22Rv1 (cell line): ENCODE data around the gene SKIC8.

Source experiments
- ZFX ChIP-seq: fragments of 450-650 bp; IDR thresholded peaks from 2 replicates; pipeline ENCODE4 v1.6.1; 2017; ENCODE audit warnings: antibody characterized with exemption, borderline replicate concordance
- TF ChIP-seq, protein P1 (sequence below): fragments of 450-650 bp; IDR thresholded peaks from 2 replicates; pipeline ENCODE4 v1.5.1; 2017; ENCODE audit warnings: mild to moderate bottlenecking

DNA sequence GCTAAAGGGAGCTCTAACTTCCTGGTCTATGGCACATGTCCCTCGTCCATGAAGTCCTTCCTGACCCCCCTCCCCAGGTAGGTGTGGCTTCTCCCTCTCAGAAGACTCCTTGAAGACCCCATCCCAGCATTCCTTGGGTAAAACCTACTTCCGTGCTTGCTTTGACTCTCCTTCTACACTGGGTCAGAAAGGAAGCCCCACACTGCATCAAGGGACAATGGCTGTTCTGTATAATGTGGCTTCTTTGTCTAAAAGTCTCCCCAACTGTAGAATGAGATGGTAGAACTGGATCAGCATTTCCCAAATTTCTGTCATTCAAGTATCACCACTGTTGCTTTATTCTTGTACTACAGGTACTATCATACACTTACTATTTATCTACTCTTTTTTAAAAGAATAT, 38.9 kb downstream of the SKIC8 start:
- TF ChIP-seq, protein P1, sequence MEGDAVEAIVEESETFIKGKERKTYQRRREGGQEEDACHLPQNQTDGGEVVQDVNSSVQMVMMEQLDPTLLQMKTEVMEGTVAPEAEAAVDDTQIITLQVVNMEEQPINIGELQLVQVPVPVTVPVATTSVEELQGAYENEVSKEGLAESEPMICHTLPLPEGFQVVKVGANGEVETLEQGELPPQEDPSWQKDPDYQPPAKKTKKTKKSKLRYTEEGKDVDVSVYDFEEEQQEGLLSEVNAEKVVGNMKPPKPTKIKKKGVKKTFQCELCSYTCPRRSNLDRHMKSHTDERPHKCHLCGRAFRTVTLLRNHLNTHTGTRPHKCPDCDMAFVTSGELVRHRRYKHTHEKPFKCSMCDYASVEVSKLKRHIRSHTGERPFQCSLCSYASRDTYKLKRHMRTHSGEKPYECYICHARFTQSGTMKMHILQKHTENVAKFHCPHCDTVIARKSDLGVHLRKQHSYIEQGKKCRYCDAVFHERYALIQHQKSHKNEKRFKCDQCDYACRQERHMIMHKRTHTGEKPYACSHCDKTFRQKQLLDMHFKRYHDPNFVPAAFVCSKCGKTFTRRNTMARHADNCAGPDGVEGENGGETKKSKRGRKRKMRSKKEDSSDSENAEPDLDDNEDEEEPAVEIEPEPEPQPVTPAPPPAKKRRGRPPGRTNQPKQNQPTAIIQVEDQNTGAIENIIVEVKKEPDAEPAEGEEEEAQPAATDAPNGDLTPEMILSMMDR: no peak
- no peak for TF ChIP-seq ZFX
